GM18511 (cell line): ENCODE data around the gene SSX2IP.

Source experiments
- ATAC-seq: cut with Tn5 transposase; IDR thresholded peaks from one replicate; pipeline ENCODE4 v1.9.1; 2021; ENCODE audit warnings: mild to moderate bottlenecking, moderate library complexity; ENCODE audit not compliant: unreplicated experiment

The SSX2IP gene

DNA sequence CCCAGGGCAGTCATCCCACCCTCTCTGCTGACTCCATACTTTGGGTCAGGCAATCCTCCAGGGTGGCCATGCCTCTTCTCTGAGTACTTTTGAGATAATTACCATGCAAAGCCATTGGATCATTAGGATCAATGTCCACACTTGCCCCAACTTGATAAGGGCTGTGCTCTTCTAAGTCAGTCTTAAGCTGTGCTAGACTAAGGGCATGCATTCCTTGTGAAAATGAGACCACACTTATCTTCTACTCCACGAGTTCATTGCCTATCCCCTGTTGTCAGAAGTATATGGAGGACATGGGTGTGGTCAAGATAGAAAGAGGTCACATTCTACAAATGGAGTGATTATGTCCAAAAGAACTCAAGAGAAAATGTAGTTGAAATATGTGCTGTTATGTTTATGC lies 18.9 kb upstream of the SSX2IP start:
- no peak for ATAC-seq

DNA sequence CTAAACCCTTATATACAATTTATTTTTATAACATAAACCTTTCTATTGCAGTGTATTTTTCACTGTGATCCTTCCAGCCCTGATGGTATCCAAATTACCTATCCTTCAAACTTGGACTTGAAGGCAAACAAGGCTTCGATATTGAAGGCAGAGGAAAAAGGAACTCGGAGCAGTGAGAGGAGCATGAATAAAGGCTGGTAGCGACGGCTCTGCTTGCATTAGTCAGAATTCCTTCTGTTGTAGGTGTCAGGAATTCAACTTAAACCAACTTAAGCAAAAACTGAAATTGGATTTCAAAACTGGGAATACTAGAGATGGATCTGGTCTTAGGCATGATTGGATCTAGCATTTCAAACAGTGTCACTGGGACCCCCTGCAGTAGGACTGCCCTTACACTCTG lies 17.8 kb upstream of the SSX2IP start:
- ATAC-seq = no peak

DNA sequence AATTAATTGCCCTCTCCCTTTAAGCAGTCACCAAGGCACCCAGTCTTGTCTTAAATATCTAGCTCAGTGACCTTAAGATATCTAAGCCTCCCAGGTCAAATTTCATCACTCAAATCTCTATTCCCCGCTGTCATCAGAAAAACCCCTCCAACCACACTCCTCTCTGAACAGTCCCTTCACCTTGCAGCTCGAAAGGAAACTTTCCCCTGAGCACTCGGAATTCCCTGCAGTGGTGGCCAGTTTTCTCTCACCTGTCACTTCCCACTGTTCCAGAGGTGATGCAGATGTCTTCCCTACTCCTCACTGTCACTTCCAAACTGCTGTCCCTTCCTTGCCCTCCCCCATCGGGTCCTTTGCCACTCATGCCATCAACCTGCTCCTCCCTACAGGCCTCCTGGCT lies 15.3 kb upstream of the SSX2IP start:
- ATAC-seq = no peak

DNA sequence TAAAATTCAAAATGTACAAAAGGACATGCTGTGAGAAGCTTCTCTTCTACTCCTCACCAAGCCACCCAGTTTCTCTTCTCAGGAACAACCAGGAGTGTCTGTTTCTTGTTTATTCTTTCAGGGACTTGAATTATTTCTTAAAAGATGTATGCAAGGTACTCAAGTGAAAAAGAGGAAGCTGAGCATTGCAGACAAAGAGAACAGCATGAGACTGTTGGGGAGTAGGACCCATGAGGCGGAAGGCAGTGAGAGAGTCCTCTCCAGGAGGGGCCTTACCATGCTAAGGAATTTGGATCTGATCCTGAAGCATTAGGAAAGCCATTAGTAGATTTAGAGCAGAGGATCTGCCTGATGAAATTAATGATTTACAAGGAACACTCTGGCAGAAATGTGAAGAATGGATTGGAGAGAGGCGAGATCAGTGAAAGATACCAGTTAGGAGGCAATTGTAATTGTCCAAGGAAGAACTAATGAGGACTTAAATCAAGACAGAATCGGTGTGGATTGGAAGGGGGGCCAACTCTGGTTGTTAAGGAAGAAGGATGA lies 14.7 kb upstream of the SSX2IP start:
- ATAC-seq = peak; percentile 44

DNA sequence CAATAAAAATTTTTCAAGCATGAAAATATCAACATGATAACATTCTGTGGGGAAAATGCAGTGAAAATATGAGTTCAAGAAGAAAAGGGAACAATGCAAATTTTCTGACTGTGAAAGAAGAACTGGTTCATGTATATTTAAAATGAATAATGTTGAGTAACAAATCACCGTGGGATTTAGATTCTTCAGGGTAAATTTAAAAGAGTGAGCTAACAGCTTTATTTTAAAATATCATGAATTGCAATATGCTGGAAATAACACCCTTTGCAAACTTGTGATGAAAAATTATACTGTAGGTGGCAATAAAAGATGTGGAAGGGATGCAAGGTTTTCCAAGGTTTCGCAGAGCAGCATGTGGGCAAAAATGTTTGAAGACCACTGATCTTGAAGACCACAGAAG lies 13.2 kb upstream of the SSX2IP start:
- no peak for ATAC-seq

DNA sequence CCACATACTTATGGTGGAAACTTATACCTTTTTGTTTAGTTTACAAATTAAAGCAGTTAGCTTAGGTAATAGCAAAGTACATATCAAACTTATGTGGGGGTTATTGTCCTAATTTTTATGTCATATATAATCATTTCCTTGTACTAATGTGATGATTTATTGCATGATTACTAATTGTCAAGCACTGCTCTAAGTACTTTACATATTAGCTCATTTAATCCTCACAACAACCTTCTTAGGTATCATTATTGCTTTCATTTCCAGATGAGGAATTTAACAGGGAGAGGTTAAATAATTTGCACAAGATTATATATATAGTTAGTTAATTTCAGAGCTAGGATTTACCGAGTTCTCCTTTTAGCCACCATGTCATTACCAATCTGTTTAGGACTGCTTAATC lies 11.9 kb upstream of the SSX2IP start:
- ATAC-seq = no peak

DNA sequence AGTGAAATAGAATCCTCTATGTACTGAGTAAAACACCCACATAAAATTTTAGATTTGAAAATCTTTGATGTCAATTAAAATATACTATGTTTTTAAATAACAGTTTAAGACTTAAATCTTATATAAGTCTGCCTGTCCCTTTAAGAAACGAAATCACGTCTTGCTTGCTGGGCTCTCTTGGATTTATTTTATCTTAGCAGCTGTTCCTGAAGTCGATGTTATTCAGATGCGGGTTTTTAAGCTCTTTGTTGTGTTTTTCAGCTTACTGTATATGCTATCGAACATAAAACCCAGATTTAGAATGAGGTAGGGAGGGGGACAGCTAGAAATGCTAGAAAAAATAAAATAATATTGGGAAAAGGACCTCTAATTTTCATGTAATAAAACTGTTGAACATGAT lies 11.1 kb upstream of the SSX2IP start:
- no peak for ATAC-seq

DNA sequence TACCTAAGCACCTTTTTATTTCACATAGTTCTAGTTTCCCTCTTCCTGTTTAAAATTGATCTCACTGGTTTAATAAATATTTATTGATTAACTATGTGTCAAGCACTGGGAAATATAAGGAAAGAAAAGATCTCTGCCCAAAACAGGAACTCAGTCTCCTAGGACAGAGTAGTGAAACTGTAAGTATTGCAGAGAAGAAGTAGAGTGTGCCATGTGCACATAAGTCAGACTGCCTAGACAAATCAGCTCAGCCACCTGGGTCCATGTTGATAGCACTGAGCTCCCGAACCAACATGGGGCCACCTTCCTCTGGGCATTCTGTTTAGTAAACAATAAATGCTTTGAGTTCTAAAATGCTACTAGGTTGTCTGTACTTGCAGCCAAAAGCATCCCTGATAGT lies 9.8 kb upstream of the SSX2IP start:
- ATAC-seq = peak; percentile 79

DNA sequence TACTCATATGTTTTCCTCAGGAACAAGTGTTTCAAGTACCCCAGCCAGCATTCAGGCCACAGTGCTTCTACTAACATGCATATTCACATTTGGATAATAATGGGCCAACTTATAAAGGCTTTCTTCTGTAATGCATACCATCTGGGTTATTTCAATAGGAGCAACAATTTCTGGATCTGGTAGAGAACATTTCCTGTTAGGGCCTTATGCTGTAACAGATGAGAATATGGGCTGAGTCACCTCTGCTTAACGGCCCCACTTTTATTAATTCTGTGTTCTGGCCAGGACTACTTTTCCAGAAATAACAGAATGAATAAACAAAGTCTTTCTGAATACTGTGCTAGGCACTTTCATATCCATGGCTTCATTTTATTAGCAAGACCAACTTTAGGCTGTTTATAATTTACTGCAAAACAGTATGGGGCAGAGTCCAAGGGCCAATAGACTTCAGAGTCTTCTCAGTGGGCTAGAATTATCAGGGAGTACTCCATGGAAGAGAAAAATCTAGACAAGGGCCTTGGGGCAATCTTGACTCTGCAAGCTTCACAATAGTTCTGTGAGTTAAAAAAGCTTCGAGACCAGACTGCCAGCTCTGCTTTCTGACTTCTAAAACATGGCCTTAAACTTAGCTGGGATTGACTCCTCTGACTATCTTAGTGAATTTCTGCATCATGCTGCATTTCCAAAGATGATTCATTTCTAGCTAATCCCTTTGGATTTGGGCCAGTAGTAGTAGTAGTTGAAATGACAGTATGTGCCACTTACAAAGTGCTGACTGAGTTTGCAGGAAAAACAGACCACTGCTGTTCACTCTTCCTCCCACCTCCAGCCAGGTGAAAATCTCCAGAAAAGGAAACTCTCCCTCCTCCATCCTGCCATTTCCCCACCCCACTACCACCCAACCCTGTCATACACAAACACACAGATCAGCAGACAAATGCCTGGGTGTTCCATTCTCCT lies 8.2 kb upstream of the SSX2IP start:
- ATAC-seq = no peak

DNA sequence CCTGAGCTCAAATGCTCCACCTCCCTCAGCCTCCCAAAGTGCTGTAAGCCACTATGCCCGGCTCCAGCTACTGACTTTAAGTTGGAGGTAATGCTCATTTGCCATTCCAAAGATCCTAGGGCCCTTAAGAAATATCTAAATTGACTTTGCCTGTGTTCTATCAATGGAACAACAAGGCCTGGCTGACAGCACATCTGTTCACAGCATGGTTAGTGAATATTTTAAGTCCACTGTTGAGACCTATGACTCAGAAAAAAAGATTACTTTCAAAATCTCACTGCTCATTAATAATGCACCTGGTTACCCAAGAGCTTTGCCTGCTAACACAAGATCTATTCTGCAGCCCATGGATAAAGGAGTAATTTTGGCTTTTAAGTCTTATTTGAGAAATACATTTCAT lies 3.5 kb upstream of the SSX2IP start:
- no peak for ATAC-seq

DNA sequence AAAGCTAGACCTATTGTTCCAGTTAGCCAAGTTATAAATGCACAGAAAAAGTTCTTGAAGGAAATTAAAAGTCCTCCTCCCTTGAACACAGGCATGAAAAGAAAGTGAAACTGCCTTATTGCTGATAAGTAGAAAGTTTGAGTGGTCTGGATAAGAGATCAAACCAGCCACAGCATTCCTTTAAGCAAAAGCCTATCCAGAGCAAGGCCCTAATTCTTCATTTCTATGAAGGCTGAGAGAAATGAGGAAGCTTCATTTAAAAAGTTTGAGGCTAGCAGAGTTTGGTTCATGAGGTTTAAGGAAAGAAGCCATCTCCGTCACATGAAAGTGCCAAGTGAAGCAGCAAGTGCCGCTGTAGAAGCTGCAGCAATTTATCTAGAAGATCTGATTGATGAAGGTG lies 2.7 kb upstream of the SSX2IP start:
- ATAC-seq = no peak

DNA sequence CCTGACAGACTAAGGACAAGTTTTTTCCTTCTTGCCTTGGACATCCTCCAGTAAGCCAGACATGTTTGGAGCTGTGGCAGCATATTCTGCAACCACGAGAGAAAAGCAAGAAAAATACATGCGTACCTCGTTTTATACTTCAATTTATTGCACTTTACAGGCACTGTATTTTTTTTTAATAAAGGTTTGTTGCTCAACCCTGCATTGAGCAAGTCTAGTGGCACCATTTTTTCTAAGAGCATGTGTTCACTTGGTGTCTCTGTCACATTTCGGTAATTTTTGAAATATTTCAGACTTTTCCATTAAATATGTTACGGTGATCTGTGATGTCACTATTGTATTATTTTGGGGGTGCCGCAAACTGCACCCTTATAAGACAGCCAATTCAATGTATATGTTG lies 2.1 kb upstream of the SSX2IP start:
- ATAC-seq = no peak

DNA sequence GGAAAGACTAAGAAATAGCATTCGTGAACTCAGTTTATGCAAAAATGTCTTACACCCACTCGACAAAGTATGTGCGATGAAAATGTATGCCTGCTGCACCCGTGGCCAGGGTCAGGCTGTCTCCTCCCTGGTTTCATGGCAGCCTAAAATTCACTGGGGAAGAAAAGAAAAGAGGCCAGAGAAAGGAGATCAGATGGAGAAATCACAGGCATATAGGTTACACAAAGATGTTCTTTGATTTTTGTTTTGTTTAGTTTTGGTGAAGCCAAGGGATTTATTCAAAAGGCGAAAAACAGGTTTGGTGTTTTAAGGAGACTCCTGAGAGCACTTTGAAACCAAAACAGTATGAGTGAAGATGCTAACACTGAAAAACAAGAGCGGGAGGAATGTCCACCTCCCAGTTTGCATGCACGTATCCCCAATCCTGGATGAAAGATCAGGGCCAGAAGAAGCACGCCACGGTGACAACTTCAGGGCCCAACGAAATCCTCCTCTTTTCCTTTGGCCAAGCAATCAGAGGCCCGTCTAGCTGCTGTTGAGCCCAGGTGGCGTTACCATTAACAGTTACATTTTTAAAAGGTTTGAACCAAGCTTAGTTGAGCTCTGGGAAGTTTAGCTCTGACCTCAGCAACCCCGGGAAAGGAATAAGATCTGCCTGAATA lies 992 bp upstream of the SSX2IP start:
- ATAC-seq = no peak

DNA sequence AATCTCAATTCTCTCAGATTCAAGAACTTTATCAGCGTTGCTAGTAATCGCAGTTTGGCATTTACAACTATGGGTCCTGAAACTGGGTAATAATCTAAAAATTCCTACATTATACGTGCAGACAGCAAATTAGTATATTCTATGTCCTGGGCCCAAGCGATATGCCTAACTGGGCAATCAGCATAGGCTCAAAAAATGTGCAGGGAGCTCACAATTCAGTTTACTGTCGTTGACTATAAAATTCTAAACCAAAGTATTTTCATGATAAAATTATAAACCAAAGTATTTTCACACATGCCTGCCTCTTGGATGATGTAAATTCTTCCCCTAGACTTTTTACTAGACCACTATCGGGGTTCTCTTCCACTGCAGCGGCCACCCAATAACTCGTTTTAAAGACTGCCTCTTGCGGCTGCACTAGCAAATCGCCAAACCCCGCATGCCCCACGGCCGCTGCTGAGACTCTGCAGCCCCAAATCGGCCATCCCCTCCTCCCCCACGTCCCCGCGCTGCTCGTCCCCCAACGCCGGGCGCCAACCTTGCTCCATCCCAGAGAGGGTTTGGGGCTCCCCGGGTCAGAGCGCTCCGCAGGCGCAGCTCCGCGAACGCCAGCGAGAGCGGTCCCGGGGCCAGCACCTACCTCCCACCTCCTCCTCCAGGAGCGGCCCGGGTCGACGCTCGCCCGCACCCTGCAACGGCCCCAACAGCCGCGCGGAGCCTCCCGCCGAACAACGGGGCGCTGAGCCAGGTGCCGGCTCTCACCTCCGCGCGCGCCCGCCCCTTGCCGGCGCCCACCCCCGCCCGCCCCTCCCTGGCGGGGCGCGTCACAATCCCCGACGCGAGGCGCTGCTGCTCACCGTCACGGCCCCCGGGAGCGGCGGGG lies 506 bp downstream of the SSX2IP start:
- ATAC-seq = peak; percentile 42

DNA sequence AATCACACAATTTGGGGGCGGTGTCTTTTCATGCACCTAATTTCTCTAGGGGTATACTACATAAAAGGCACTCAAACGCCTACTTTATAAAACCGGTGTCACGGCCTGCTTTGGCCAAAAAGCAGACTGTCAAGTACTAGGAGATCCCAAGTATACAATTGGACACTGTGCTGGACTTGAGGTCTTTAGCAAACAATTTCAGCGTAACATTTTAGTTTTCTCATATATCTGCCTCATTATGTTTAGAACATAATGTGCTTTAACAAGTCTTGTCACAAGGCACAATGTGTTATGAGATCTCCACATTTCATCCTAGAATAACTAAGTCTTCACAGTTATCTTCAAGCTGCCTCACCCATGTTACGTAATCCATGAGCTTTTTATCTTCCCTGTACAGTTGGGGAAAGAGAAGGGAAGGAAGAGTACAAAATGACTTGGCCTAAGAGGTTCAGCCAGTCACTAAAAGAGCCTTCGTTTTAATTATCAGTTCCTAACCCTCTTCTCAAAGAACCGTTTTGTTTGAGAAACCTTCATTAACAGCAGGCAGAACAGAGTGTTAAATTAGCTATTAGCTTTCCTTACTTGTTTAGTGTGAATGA lies 1.7 kb downstream of the SSX2IP start:
- no peak for ATAC-seq

DNA sequence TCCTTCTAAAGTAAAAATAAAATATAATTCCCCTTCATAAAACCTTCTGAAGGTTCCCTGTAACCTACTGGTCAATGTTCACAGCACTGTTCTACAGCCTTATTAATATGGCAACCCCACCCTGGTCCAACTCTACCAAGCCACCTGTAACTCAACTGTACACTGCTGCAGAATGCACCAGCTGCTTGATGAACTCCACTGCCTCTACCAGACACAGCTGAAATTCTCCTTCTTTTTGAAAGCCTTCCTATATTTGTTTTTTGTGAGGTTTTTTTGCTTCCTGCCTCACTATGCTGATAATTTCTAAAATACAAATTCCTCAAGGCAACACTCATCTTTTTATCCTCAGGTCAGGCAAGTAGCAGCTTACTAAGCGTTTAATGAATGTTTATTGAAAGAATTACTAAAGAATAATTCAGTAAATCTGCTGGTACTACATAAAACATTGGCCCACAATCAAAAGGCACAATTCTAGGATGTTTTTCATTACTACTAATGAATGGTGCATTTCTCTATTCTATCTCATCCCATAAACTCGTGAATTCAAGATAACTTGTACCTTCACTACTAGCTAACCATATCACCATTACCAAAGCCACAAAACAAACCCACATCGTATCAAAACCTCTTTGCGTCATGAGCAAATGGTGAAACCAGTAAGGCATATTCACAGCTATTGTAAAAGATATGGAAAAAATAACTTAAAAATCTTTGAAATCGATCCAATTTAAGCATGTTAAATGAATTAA lies 2.4 kb downstream of the SSX2IP start:
- ATAC-seq = no peak

DNA sequence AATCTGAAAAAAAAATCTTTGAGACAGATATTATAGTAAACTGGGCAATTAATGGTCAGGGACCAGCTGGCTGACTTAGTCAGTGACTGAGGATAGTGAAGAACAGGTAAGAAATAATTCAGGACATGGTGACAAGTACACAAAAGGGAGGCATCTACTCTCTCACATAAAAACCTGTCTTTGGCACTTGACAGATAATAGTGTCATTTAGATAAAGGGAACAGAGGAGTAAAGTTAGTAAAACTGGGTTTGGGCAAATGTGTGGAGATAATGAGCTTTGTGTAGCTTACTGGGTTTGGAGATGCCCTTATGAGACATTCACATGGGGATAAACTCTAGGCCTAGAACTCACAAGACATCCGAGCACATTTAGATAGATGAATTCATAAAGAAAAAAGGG lies 4.0 kb downstream of the SSX2IP start:
- no peak for ATAC-seq

DNA sequence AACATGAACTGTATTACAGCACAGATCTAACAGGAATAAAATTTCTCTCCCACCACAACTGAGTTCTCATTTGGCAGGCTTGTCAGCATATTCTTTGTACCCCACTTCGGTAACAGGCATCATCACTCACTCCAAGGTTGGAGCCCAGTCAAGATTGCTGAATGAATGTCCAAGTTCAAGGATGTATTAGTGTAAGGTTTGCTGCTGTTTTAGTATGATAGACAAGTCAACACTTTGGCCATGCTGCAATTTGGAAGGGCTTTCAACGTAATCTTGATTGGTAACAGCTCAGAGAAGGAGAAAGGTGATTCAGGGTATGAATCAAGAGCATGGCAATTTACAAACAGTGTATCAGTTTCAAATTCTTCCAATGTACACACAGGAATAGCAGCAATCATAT lies 6.8 kb downstream of the SSX2IP start:
- no peak for ATAC-seq

DNA sequence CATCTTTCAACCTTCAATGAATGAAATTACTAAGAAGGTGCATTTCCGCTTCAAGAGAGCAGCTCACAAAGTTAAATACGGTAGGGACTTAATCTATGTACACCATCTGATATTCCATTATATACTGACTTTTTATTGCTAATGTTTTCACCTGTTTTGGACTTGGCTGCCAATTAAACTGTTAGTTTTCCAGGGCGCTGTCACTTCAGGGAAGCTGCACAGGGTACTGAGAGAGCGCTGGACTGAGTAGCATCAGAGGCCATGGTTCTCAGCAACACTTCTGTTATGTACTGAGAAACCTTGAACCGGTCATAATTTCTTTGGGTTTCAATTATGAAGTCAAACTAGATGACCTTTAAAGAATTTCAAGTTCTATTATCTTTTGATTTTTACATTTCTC lies 8.2 kb downstream of the SSX2IP start:
- no peak for ATAC-seq
